Measurements from ENCODE around the gene RNF208. TPM values are rescaled to one million over a fixed set of nuclear protein-coding genes. Genes with fewer than 3 reads are reported as not detected.

RNF208 gene
- total and polyA plus RNA-seq, 9 of the 15 experiments (the other 6 are each of a cell fraction or from before 2014, with no cell fraction given), result 0.15 to 6.9 (median 0.50) TPM; not detected in 2

Other genes with a start within 250 kb of the RNF208 start
Only the 7 nearest of the 32 such genes appear.
- gene TPRN, start 21.5 kb downstream of the RNF208 start, total RNA-seq (2014; rRNA removed), result 20.0 and 23.5 TPM in 2 replicates
- gene TPRN, start 21.5 kb downstream of the RNF208 start, total RNA-seq (2014; rRNA removed; fragmentation: Illumina TruSeq; extraction: Trizol), result 1.7 and 2.5 TPM in 2 replicates
- 24.2 and 28.2 TPM in 2 replicates for gene TPRN, start 21.5 kb downstream of the RNF208 start, total RNA-seq (2015; rRNA removed; fragmentation: Illumina TruSeq; extraction: Trizol)
- gene TPRN, start 21.5 kb downstream of the RNF208 start, total RNA-seq (2021), result 30.3 and 31.9 TPM in 2 replicates
- 3.2 and 4.2 TPM in 2 replicates for gene TPRN, start 21.5 kb downstream of the RNF208 start, polyA plus RNA-seq (2011; rRNA removed)
- gene TPRN, start 21.5 kb downstream of the RNF208 start, polyA plus RNA-seq (2014; fragmentation: Illumina TruSeq; extraction: Trizol), result 4.4 and 12.5 TPM in 2 replicates
- gene TPRN, start 21.5 kb downstream of the RNF208 start, polyA plus RNA-seq (2014; fragmentation: Nextera tagmentation; extraction: Ambion mirVana), result under 1 TPM; 0.31 to 0.34 TPM
- 11.8 and 14.4 TPM in 2 replicates for gene TPRN, start 21.5 kb downstream of the RNF208 start, polyA plus RNA-seq (2014; rRNA removed)
- 37.6 and 56.5 TPM in 2 replicates for gene TMEM203, start 16.6 kb downstream of the RNF208 start, total RNA-seq (2014; rRNA removed)
- gene TMEM203, start 16.6 kb downstream of the RNF208 start, total RNA-seq (2014; rRNA removed; fragmentation: Illumina TruSeq; extraction: Trizol), result 34.2 and 35.7 TPM in 2 replicates
- 37.4 and 38.2 TPM in 2 replicates for gene TMEM203, start 16.6 kb downstream of the RNF208 start, total RNA-seq (2015; rRNA removed; fragmentation: Illumina TruSeq; extraction: Trizol)
- gene TMEM203, start 16.6 kb downstream of the RNF208 start, total RNA-seq (2021), result 59.5 and 64.2 TPM in 2 replicates
- 40.5 and 45.9 TPM in 2 replicates for gene TMEM203, start 16.6 kb downstream of the RNF208 start, polyA plus RNA-seq (2011; rRNA removed)
- gene TMEM203, start 16.6 kb downstream of the RNF208 start, polyA plus RNA-seq (2014; fragmentation: Illumina TruSeq; extraction: Trizol), result 38.7 and 46.8 TPM in 2 replicates
- 10 to 100 TPM in 1 of 2 experiments, 1 to 10 TPM in 1; 8.8 to 13.6 TPM for gene TMEM203, start 16.6 kb downstream of the RNF208 start, polyA plus RNA-seq (2014; fragmentation: Nextera tagmentation; extraction: Ambion mirVana)
- gene TMEM203, start 16.6 kb downstream of the RNF208 start, polyA plus RNA-seq (2014; rRNA removed), result 38.2 and 47.5 TPM in 2 replicates
- 15.7 and 30.2 TPM in 2 replicates for gene NDOR1, start 16.5 kb downstream of the RNF208 start, total RNA-seq (2014; rRNA removed)
- 1.9 and 2.7 TPM in 2 replicates for gene NDOR1, start 16.5 kb downstream of the RNF208 start, total RNA-seq (2014; rRNA removed; fragmentation: Illumina TruSeq; extraction: Trizol)
- gene NDOR1, start 16.5 kb downstream of the RNF208 start, total RNA-seq (2015; rRNA removed; fragmentation: Illumina TruSeq; extraction: Trizol), result 11.0 and 11.3 TPM in 2 replicates
- 32.6 and 36.9 TPM in 2 replicates for gene NDOR1, start 16.5 kb downstream of the RNF208 start, total RNA-seq (2021)
- gene NDOR1, start 16.5 kb downstream of the RNF208 start, polyA plus RNA-seq (2011; rRNA removed), result 5.6 and 11.5 TPM in 2 replicates
- 6.9 and 17.5 TPM in 2 replicates for gene NDOR1, start 16.5 kb downstream of the RNF208 start, polyA plus RNA-seq (2014; fragmentation: Illumina TruSeq; extraction: Trizol)
- gene NDOR1, start 16.5 kb downstream of the RNF208 start, polyA plus RNA-seq (2014; fragmentation: Nextera tagmentation; extraction: Ambion mirVana), result under 1 TPM; 0.06 TPM
- 30.4 and 35.0 TPM in 2 replicates for gene NDOR1, start 16.5 kb downstream of the RNF208 start, polyA plus RNA-seq (2014; rRNA removed)
- gene CYSRT1, start 2.9 kb upstream of the RNF208 start, total RNA-seq (2014; rRNA removed), result 0.41 and 0.73 TPM in 2 replicates
- gene CYSRT1, start 2.9 kb upstream of the RNF208 start, total RNA-seq (2014; rRNA removed; fragmentation: Illumina TruSeq; extraction: Trizol), result not detected in 2 replicates
- 0.22 and 0.60 TPM in 2 replicates for gene CYSRT1, start 2.9 kb upstream of the RNF208 start, total RNA-seq (2015; rRNA removed; fragmentation: Illumina TruSeq; extraction: Trizol)
- gene CYSRT1, start 2.9 kb upstream of the RNF208 start, total RNA-seq (2021), result 0.22 and 0.60 TPM in 2 replicates
- 0.24 and 0.91 TPM in 2 replicates for gene CYSRT1, start 2.9 kb upstream of the RNF208 start, polyA plus RNA-seq (2011; rRNA removed)
- gene CYSRT1, start 2.9 kb upstream of the RNF208 start, polyA plus RNA-seq (2014; fragmentation: Illumina TruSeq; extraction: Trizol), result 0.32 TPM in 1 of 2 replicates, not detected in the other
- under 1 TPM in 1 of 2 experiments, not detected in 1; 0.04 TPM for gene CYSRT1, start 2.9 kb upstream of the RNF208 start, polyA plus RNA-seq (2014; fragmentation: Nextera tagmentation; extraction: Ambion mirVana)
- gene CYSRT1, start 2.9 kb upstream of the RNF208 start, polyA plus RNA-seq (2014; rRNA removed), result 0.15 and 1.4 TPM in 2 replicates
- 0.16 TPM in 1 of 2 replicates, not detected in the other for gene RNF224, start 5.3 kb upstream of the RNF208 start, total RNA-seq (2014; rRNA removed)
- gene RNF224, start 5.3 kb upstream of the RNF208 start, total RNA-seq (2014; rRNA removed; fragmentation: Illumina TruSeq; extraction: Trizol), result not detected in 2 replicates
- gene RNF224, start 5.3 kb upstream of the RNF208 start, total RNA-seq (2015; rRNA removed; fragmentation: Illumina TruSeq; extraction: Trizol), result not detected in 2 replicates
- not detected in 2 replicates for gene RNF224, start 5.3 kb upstream of the RNF208 start, total RNA-seq (2021)
- gene RNF224, start 5.3 kb upstream of the RNF208 start, polyA plus RNA-seq (2011; rRNA removed), result 0.04 TPM in 1 of 2 replicates, not detected in the other
- not detected in 2 replicates for gene RNF224, start 5.3 kb upstream of the RNF208 start, polyA plus RNA-seq (2014; fragmentation: Illumina TruSeq; extraction: Trizol)
- not detected for gene RNF224, start 5.3 kb upstream of the RNF208 start, polyA plus RNA-seq (2014; fragmentation: Nextera tagmentation; extraction: Ambion mirVana)
- gene RNF224, start 5.3 kb upstream of the RNF208 start, polyA plus RNA-seq (2014; rRNA removed), result not detected in 2 replicates
- not detected in 2 replicates for gene SLC34A3, start 8.7 kb upstream of the RNF208 start, total RNA-seq (2014; rRNA removed)
- gene SLC34A3, start 8.7 kb upstream of the RNF208 start, total RNA-seq (2014; rRNA removed; fragmentation: Illumina TruSeq; extraction: Trizol), result not detected in 2 replicates
- not detected in 2 replicates for gene SLC34A3, start 8.7 kb upstream of the RNF208 start, total RNA-seq (2015; rRNA removed; fragmentation: Illumina TruSeq; extraction: Trizol)
- gene SLC34A3, start 8.7 kb upstream of the RNF208 start, total RNA-seq (2021), result not detected in 2 replicates
- not detected in 2 replicates for gene SLC34A3, start 8.7 kb upstream of the RNF208 start, polyA plus RNA-seq (2011; rRNA removed)
- gene SLC34A3, start 8.7 kb upstream of the RNF208 start, polyA plus RNA-seq (2014; fragmentation: Illumina TruSeq; extraction: Trizol), result not detected in 2 replicates
- not detected for gene SLC34A3, start 8.7 kb upstream of the RNF208 start, polyA plus RNA-seq (2014; fragmentation: Nextera tagmentation; extraction: Ambion mirVana)
- gene SLC34A3, start 8.7 kb upstream of the RNF208 start, polyA plus RNA-seq (2014; rRNA removed), result not detected in 2 replicates
- gene TUBB4B, start 19.0 kb upstream of the RNF208 start, total RNA-seq (2014; rRNA removed), result 264 and 325 TPM in 2 replicates
- gene TUBB4B, start 19.0 kb upstream of the RNF208 start, total RNA-seq (2014; rRNA removed; fragmentation: Illumina TruSeq; extraction: Trizol), result 86.3 and 117 TPM in 2 replicates
- 287 and 291 TPM in 2 replicates for gene TUBB4B, start 19.0 kb upstream of the RNF208 start, total RNA-seq (2015; rRNA removed; fragmentation: Illumina TruSeq; extraction: Trizol)
- gene TUBB4B, start 19.0 kb upstream of the RNF208 start, total RNA-seq (2021), result 425 and 437 TPM in 2 replicates
- gene TUBB4B, start 19.0 kb upstream of the RNF208 start, polyA plus RNA-seq (2011; rRNA removed), result 268 and 271 TPM in 2 replicates
- 393 and 490 TPM in 2 replicates for gene TUBB4B, start 19.0 kb upstream of the RNF208 start, polyA plus RNA-seq (2014; fragmentation: Illumina TruSeq; extraction: Trizol)
- gene TUBB4B, start 19.0 kb upstream of the RNF208 start, polyA plus RNA-seq (2014; fragmentation: Nextera tagmentation; extraction: Ambion mirVana), result 10 to 100 TPM; 24.1 to 51.3 TPM
- gene TUBB4B, start 19.0 kb upstream of the RNF208 start, polyA plus RNA-seq (2014; rRNA removed), result 426 and 443 TPM in 2 replicates

All from K562 (cell line).